ENCODE data around the gene ARHGEF11. TPM values are rescaled to one million over a fixed set of nuclear protein-coding genes. Genes with fewer than 3 reads are reported as not detected.

Gene ARHGEF11
- total RNA-seq, 1 experiment from 2014 or later = 41.1 TPM

DNA sequence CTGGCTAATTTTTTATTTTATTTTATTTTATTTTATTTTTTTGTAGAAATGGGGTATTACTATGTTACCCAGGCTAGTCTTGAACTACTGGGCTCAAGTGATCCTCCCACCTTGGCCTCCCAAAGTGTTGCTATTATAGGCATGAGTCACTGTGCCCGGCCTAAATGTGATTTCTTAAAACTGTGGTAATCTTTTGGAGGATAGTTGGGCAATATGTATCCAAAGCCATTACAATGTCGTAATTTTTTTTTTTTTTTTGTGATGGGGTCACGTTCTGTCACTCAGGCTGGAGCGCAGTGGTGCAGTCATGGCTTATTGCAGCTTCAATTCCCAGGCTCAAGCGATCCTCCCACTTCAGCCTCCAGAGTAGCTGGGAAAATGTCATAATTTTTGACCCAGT is 39.9 kb upstream of the ARHGEF11 start:
- Histone ChIP-seq H3K4me2 (ENCODE audit: insufficient read depth, insufficient read length, low read length) (no peak overlapping the region), H4K20me1 (ENCODE audit: control insufficient read depth, insufficient read depth, insufficient read length) (no peaks in the 10 kb centered on the region), H2BK12ac (ENCODE audit: insufficient read length, low read depth, low read length) (no peak overlapping the region), H4K5ac (ENCODE audit: insufficient read length, low read depth, low read length) (no peak overlapping the region), H3K27me3 (ENCODE audit: insufficient read depth, low read length) (no peaks in the 10 kb centered on the region), H2AFZ (ENCODE audit: low read length) (no peak overlapping the region), H3K79me1 (ENCODE audit: insufficient read depth, low read depth, low read length, poor library complexity, severe bottlenecking) (no peaks in the 10 kb centered on the region), H4K91ac (ENCODE audit: insufficient read length, low read depth, low read length) (no peak overlapping the region), H3K18ac (ENCODE audit: insufficient read length, low read depth, low read length) (no peak overlapping the region), H3K14ac (ENCODE audit: insufficient read depth, low read length) (no peak overlapping the region), H3K23me2 (ENCODE audit: insufficient read length, low read depth, low read length, poor library complexity, severe bottlenecking) (no peaks in the 10 kb centered on the region), H3K79me2 (ENCODE audit: insufficient read depth, low read length) (no peaks in the 10 kb centered on the region), H3K4ac (ENCODE audit: low read depth, low read length) (no peak overlapping the region), H2BK15ac (ENCODE audit: low read depth, low read length) (no peak overlapping the region), H3T11ph (ENCODE audit: low read length) (no peak overlapping the region), H2BK20ac (ENCODE audit: low read depth, low read length, poor library complexity, severe bottlenecking) (no peak overlapping the region), H3K4me1 (ENCODE audit: insufficient read depth, low read length) (peaks cover 5% of the 10 kb centered on the region; the same call in 1 of the 2 replicates), H3K9ac (ENCODE audit: extremely low read depth, insufficient read length, low read length) (no peak overlapping the region), H3K23ac (ENCODE audit: insufficient read length, low read depth, low read length) (no peak overlapping the region), H4K8ac (replicated peaks; ENCODE audit: insufficient read length, low read depth, low read length) (no peak overlapping the region), H2BK5ac (ENCODE audit: insufficient read length, low read length) (no peak overlapping the region), H3K9me3 (ENCODE audit: control insufficient read depth, low read depth, low read length) (no peaks in the 10 kb centered on the region), H3K27ac (ENCODE audit: insufficient read length, low read depth, low read length) (no peak overlapping the region), H3K56ac (ENCODE audit: insufficient read length, low read depth, low read length) (no peak overlapping the region), H2AK5ac (ENCODE audit: insufficient read length, low read length) (no peak overlapping the region), H2BK120ac (ENCODE audit: low read depth, low read length, poor library complexity, severe bottlenecking) (no peak overlapping the region)
- Mint-ChIP-seq H3K4me1 (peaks cover 19 to 28% of the 10 kb centered on the region in 2 experiments), H3K36me3 (ENCODE audit: insufficient read depth in 1 of 3, low read depth in 3 of 3) (no peaks in the 10 kb centered on the region), H3K4me3 (no peak overlapping the region), H3K27me3 (ENCODE audit: low read depth) (peaks cover 3% of the 10 kb centered on the region), H3K27ac (no peak overlapping the region), H3K9me3 (no peaks in the 10 kb centered on the region)
- no CpG with 5 or more reads among the region's 5 CpGs for WGBS (ENCODE audit: extremely low coverage, insufficient read length, low lambda C conversion rate)
- TF ChIP-seq, protein P1, sequence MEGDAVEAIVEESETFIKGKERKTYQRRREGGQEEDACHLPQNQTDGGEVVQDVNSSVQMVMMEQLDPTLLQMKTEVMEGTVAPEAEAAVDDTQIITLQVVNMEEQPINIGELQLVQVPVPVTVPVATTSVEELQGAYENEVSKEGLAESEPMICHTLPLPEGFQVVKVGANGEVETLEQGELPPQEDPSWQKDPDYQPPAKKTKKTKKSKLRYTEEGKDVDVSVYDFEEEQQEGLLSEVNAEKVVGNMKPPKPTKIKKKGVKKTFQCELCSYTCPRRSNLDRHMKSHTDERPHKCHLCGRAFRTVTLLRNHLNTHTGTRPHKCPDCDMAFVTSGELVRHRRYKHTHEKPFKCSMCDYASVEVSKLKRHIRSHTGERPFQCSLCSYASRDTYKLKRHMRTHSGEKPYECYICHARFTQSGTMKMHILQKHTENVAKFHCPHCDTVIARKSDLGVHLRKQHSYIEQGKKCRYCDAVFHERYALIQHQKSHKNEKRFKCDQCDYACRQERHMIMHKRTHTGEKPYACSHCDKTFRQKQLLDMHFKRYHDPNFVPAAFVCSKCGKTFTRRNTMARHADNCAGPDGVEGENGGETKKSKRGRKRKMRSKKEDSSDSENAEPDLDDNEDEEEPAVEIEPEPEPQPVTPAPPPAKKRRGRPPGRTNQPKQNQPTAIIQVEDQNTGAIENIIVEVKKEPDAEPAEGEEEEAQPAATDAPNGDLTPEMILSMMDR (conservative IDR thresholded peaks at IDR 0.05) = no peak
- DNase-seq = no peak

All from H9 (cell line).